Measurements from ENCODE around the gene ATOX1. TPM values are rescaled to one million over a fixed set of nuclear protein-coding genes. Genes with fewer than 3 reads are reported as not detected.
"Not testable (repeated sequence)": the region's sequence is repeated elsewhere in the genome, so short reads cannot be mapped to it uniquely, and the experiment has no call there.

ATOX1 gene
- 63.6 and 68.7 TPM in 2 replicates for total RNA-seq

- peak; percentile 60 for DNase-seq (ENCODE audit: low read depth, low spot score)
Measured at GRCh38 chr5:151758430-151759241, at the start of gene ATOX1. TSS of gene ATOX1 (minus strand) at chr5:151758631. CDS start at chr5:151758551, 80 bp downstream.

DNA sequence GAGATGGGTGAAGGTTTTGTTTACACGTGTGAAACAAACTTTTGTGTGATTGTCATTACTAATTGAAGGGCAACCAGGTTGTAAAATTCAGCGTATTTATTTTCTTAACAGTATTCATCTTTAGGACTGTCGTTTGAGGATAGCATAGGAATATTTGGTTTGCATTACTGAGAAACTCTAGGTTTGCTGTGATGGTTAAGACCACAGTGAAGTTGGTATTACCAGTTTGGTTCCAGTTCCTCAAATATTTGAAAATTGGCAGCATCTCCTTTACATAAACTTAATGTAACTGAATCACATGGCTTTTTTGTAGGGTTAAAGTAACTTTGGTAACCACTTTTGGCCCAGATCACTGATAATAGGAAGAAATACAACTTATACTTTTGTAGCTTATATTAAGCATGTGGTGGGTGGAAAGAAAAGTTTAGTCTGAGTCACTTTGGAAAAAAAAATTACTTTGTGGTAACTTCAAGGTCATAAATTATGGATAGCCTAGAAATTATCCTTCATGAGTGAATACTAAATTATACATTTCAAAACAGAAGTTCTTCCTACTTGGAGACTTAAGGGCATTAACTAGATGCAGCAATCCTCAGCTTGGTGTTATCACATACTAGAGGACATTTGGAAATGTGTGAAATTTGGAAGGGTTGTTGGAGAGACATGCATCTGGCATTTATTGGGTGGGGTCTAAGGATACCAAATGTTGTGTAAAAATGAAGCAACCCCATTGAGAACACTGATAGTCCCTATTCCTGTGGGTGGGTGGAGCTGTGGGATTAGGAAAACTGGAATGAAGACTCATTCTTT, 47.2 kb upstream of the ATOX1 start:
- no peak for DNase-seq (ENCODE audit: low read depth, low spot score)

GRCh38 chr5:151800532-151800931, 42.1 kb upstream of the ATOX1 start:
- DNase-seq (ENCODE audit: low read depth, low spot score): no peak

- no peak for DNase-seq (ENCODE audit: low read depth, low spot score)
Measured at GRCh38 chr5:151799407-151799806, 41.0 kb upstream of the ATOX1 start.

DNA sequence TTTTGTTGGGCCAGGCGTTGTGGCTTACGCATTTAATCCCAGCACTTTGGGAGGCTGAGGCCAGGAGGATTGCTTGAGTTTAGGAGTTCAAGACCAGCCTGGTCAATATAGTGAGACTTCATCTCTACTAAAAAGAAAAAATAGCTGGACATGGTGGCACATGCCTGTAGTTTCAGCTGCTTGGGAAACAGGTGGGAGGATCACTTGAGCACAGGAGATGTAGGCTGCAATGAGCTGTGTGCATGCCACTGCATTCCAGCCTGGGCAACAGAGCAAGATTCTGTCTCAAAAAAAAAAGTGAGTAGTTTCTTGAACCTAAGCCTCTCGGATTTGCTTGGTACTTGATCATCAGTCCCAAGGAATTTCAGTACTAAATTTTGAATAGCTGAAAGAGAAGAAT, 40.2 kb upstream of the ATOX1 start:
- no peak for DNase-seq (ENCODE audit: low read depth, low spot score)

DNA sequence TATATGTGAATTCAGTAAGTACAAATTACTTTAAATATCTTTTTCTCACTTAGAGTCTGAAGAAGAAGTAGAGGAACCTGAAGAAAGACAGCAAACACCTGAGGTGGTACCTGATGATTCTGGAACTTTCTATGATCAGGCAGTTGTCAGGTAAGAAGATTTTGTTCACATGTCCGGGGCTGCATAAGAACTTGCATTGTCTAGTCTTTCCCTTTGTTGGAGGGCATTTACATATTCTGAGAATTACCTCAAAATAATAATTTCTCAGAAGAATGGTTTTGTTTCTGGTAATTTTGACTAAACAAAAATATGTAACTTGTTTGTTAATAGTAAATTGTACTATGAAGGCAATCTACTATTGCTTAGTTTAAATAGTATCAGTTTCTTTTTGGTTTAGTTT, 37.0 kb upstream of the ATOX1 start:
- DNase-seq (ENCODE audit: low read depth, low spot score): no peak

- no peak for DNase-seq (ENCODE audit: low read depth, low spot score)
Measured at GRCh38 chr5:151793358-151793757, 34.9 kb upstream of the ATOX1 start.

DNA sequence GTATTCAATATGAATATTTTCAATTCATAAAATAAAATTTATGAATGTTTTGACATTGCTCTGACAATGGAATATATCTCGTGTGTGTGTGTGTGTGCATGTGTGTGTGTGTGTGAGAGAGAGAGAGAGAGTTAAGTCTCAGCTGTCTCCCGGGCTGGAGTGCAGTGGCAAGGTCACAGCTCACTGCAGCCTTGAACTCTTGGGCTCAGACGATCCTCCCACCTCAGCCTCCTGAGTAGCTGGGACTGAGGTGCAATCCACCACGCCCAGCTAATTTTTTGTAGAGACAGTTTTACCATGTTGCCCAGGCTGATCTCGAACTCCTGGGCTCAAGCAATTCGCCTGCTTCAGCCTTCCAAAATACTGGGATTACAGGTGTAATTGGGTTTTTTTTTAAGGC, 29.4 kb upstream of the ATOX1 start:
- DNase-seq (ENCODE audit: low read depth, low spot score): no peak

- DNase-seq (ENCODE audit: low read depth, low spot score): no peak
Measured at GRCh38 chr5:151786468-151786867, 28.0 kb upstream of the ATOX1 start.

GRCh38 chr5:151784141-151784540, 25.7 kb upstream of the ATOX1 start:
- DNase-seq (ENCODE audit: low read depth, low spot score): no peak

DNA sequence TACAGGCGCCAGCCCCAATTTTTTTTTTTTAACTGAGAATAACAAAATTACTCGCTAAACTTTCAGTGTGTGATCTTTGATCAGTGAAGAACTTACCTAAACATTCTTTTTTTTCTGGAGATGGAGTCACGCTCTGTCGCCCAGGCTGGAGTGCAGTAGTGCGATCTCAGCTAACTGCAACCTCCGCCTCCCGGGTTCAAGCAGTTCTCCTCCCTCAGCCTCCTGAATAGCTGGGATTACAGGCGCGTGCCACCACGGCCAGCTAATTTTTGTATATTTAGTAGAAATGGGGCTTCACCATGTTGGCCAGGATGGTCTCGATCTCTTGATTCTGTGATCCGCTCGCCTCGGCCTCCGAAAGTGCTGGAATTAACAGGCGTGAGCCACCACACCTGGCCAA, 25.2 kb upstream of the ATOX1 start:
- not testable (repeated sequence) for DNase-seq (ENCODE audit: low read depth, low spot score)

GRCh38 chr5:151781201-151781600, 22.8 kb upstream of the ATOX1 start:
- no peak for DNase-seq (ENCODE audit: low read depth, low spot score)

DNA sequence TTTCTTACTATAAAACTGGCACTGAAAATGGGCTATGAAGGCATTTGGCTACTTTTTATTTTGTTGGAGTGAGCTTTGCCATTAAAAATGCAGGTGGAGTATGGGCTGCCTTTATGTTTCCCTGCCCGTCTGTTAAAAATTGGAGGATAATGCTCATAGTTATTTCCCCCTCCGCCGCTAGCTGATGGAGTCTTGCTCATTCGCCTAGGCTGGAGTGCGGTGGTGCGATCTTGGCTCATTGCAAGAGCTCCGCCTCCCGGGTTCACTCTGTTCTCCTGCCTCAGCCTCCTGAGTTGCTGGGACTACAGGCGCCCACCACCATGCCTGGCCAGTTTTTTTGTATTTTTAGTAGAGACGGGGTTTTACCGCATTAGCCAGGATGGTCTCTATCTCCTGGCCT, 21.9 kb upstream of the ATOX1 start:
- no peak for DNase-seq (ENCODE audit: low read depth, low spot score)

DNA sequence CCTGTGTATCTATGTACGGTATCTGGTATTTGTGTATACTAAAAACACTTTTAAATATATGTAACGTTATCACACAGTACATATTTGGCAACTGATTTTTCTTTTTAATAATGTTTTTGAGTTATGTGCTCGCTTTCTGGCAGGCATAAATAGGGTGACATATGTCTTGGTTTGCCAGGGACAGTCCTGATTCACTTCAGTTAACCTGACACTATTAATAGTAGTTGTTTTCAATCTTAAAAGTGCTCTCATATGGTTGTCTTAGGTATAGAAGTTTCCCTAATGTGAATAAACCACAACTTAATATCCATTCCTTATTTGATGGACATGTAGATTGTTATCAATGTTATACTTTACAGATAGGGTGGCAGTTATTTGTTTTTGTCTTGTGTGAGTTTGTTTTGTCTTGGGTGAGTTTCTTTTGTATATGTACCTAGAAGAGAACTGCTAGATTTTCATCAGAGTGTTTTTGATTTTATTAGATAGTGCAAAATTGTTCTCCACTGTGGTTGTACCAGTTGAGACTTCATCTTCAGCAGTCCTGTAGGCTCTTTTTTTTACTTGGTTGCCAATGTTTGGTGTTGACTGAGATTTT, 21.2 kb upstream of the ATOX1 start:
- DNase-seq (ENCODE audit: low read depth, low spot score): no peak

GRCh38 chr5:151775025-151775606, 16.7 kb upstream of the ATOX1 start:
- no peak for DNase-seq (ENCODE audit: low read depth, low spot score)

DNA sequence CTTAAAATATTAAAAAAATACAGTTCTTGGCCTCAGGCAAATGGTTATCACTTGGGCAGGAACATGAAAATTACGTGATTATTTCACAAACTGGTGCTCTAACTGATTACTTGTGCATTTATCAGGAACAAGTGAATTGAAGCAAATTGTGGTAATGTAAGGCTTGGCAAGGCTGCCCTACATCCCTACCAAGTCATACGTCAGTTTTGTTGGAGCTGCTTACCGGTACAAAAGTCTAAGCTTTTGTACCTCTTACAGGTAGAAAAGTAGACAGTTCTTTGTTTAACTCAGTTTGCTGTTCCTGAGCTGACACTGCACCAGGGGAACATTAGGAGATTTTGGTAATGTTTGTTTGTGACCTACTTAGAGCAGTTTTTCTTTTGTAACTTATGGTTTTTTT, 15.5 kb upstream of the ATOX1 start:
- DNase-seq (ENCODE audit: low read depth, low spot score): no peak

GRCh38 chr5:151772846-151773561, 14.6 kb upstream of the ATOX1 start:
- DNase-seq (ENCODE audit: low read depth, low spot score): no peak

GRCh38 chr5:151772029-151772845, 13.8 kb upstream of the ATOX1 start:
- DNase-seq (ENCODE audit: low read depth, low spot score): no peak

- peak; percentile 100 for DNase-seq (ENCODE audit: low read depth, low spot score)
Measured at GRCh38 chr5:151771259-151772028, 13.0 kb upstream of the ATOX1 start, which contains the start of gene G3BP1. TSS of gene G3BP1 (plus strand) at chr5:151771954. CDS start at chr5:151786621, 14,667 bp downstream.

All from pulmonary artery endothelial cell (primary cell).